H1 (cell line): Measurements from ENCODE around the gene HES2. TPM values are rescaled to one million over a fixed set of nuclear protein-coding genes. Genes with fewer than 3 reads are reported as not detected.

ENCODE experiments used
- ASH2L ChIP-seq: fragments of 200-600, 300-600 bp; sonication (generic); IDR thresholded peaks from one replicate; pipeline ENCODE4 v1.7.1; 2017; ENCODE audit warnings: low read length
- CEBPB ChIP-seq: IDR thresholded peaks from 2 replicates; pipeline ENCODE4 v1.6.1; 2012; ENCODE audit warnings: low read depth, low read length
- CREB1 ChIP-seq: IDR thresholded peaks from 2 replicates; pipeline ENCODE4 v1.6.1; 2012; ENCODE audit warnings: inconsistent platforms
- EP300 ChIP-seq, 2 experiments: IDR thresholded peaks; 1 replicate in 1 of 2; 2 replicates in 1 of 2; pipeline ENCODE4 v1.6.1; 2011 to 2012; ENCODE audit warnings: low read depth in 2 of 2, low read length in 2 of 2, mild to moderate bottlenecking in 2 of 2, borderline replicate concordance in 1 of 2, inconsistent platforms in 1 of 2, moderate library complexity in 1 of 2
- EZH2 ChIP-seq: fragments of 200-600 bp; sonication (generic); IDR thresholded peaks from 2 replicates; pipeline ENCODE4 v1.7.1; 2012; ENCODE audit warnings: low read depth, mild to moderate bottlenecking, moderate library complexity, low read length, inconsistent platforms; ENCODE audit not compliant: severe bottlenecking
- FOSL1 ChIP-seq: IDR thresholded peaks from 2 replicates; pipeline ENCODE4 v1.6.1; 2011; ENCODE audit warnings: mild to moderate bottlenecking, low read depth, low read length, moderate library complexity; ENCODE audit not compliant: insufficient read depth
- JUN ChIP-seq: IDR thresholded peaks from 2 replicates; pipeline ENCODE4 v1.6.1; 2011; ENCODE audit warnings: low read depth, mild to moderate bottlenecking, improper control_type of control experiment, low read length
- KDM4A ChIP-seq: IDR thresholded peaks from one replicate; pipeline ENCODE4 v1.7.1; 2012; ENCODE audit warnings: low read depth, mild to moderate bottlenecking, moderate library complexity, low read length, inconsistent platforms; ENCODE audit not compliant: severe bottlenecking
- RFX5 ChIP-seq: IDR thresholded peaks from 2 replicates; pipeline ENCODE4 v1.6.1; 2011; ENCODE audit warnings: low read depth, low read length, improper control_type of control experiment, borderline replicate concordance
- polyA plus RNA-seq, 7 experiments: library from polyadenylated mRNA; depleted of rRNA in 3 of 7; stranded (reverse) in 5 of 7; unstranded in 2 of 7; fragments of >200 nt in 5 of 7; fragments of 200-250 nt in 2 of 7; gene quantifications; 1 replicate in 5 of 7; 2 replicates in 1 of 7; 4 replicates in 1 of 7; pipeline versions ENCODE4 v1.2.1 to v1.2.3, GENCODE V29; 2011 to 2013; ENCODE audit warnings: missing spikeins in 2 of 7, mixed read lengths in 2 of 7
- total RNA-seq: library from RNA; stranded (reverse); fragmentation: NEBNext Ultra II Directional; extraction: Animal tissue kit (Norgen Biotek cat#: 25700); gene quantifications from 2 replicates; pipeline ENCODE4 v1.2.1, GENCODE V29; 2021
- TF ChIP-seq, protein P1 (sequence below): fragments of 300-600 bp; sonication (generic); IDR thresholded peaks from 2 replicates; pipeline ENCODE4 v1.7.1; 2012; ENCODE audit warnings: low read length, moderate library complexity, mild to moderate bottlenecking, inconsistent platforms; ENCODE audit not compliant: insufficient replicate concordance

The HES2 gene
- total and polyA plus RNA-seq, 2 of the 8 experiments (the other 6 are each of a cell fraction or from before 2014, with no cell fraction given), result 0.15 to 0.53 TPM

DNA sequence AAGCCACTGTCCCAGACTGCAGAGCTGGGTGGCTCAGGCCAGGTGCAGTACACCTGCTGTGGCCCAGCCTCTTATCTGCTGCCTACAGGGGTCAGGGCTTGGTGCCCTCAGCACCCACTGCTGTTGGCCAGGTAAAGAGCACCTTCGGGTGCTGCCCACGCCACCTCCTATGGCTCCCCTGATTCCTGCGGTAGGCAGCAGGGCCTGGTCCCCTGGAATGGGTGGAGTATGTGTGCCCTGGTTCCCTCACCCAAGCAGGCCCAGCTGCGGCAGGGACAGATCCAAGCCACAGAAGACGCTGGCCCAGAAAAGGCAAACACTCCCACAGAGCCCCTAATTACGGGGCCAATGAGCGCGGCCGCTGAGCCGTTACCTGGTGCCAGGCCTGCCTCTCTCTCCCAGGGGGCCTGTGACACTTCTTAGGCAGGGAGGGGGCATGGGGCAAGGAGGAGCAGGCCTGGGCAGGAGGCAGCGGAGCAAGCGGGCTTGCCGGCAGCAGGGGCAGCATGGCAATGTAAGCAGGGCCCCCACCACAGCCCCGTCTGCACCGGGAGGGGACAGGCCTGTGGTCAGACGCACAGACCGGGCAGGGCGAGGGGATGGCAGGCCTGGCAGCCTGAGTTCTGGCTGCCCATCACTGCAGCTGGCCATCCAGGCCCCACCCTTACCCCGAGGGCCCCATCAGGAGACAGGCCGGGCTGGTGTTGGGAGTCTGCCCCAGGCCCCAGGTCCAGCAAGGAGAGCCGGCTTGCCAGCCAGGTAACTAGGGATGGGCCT lies 23.8 kb upstream of the HES2 start (continued):
- TF ChIP-seq, protein P1, sequence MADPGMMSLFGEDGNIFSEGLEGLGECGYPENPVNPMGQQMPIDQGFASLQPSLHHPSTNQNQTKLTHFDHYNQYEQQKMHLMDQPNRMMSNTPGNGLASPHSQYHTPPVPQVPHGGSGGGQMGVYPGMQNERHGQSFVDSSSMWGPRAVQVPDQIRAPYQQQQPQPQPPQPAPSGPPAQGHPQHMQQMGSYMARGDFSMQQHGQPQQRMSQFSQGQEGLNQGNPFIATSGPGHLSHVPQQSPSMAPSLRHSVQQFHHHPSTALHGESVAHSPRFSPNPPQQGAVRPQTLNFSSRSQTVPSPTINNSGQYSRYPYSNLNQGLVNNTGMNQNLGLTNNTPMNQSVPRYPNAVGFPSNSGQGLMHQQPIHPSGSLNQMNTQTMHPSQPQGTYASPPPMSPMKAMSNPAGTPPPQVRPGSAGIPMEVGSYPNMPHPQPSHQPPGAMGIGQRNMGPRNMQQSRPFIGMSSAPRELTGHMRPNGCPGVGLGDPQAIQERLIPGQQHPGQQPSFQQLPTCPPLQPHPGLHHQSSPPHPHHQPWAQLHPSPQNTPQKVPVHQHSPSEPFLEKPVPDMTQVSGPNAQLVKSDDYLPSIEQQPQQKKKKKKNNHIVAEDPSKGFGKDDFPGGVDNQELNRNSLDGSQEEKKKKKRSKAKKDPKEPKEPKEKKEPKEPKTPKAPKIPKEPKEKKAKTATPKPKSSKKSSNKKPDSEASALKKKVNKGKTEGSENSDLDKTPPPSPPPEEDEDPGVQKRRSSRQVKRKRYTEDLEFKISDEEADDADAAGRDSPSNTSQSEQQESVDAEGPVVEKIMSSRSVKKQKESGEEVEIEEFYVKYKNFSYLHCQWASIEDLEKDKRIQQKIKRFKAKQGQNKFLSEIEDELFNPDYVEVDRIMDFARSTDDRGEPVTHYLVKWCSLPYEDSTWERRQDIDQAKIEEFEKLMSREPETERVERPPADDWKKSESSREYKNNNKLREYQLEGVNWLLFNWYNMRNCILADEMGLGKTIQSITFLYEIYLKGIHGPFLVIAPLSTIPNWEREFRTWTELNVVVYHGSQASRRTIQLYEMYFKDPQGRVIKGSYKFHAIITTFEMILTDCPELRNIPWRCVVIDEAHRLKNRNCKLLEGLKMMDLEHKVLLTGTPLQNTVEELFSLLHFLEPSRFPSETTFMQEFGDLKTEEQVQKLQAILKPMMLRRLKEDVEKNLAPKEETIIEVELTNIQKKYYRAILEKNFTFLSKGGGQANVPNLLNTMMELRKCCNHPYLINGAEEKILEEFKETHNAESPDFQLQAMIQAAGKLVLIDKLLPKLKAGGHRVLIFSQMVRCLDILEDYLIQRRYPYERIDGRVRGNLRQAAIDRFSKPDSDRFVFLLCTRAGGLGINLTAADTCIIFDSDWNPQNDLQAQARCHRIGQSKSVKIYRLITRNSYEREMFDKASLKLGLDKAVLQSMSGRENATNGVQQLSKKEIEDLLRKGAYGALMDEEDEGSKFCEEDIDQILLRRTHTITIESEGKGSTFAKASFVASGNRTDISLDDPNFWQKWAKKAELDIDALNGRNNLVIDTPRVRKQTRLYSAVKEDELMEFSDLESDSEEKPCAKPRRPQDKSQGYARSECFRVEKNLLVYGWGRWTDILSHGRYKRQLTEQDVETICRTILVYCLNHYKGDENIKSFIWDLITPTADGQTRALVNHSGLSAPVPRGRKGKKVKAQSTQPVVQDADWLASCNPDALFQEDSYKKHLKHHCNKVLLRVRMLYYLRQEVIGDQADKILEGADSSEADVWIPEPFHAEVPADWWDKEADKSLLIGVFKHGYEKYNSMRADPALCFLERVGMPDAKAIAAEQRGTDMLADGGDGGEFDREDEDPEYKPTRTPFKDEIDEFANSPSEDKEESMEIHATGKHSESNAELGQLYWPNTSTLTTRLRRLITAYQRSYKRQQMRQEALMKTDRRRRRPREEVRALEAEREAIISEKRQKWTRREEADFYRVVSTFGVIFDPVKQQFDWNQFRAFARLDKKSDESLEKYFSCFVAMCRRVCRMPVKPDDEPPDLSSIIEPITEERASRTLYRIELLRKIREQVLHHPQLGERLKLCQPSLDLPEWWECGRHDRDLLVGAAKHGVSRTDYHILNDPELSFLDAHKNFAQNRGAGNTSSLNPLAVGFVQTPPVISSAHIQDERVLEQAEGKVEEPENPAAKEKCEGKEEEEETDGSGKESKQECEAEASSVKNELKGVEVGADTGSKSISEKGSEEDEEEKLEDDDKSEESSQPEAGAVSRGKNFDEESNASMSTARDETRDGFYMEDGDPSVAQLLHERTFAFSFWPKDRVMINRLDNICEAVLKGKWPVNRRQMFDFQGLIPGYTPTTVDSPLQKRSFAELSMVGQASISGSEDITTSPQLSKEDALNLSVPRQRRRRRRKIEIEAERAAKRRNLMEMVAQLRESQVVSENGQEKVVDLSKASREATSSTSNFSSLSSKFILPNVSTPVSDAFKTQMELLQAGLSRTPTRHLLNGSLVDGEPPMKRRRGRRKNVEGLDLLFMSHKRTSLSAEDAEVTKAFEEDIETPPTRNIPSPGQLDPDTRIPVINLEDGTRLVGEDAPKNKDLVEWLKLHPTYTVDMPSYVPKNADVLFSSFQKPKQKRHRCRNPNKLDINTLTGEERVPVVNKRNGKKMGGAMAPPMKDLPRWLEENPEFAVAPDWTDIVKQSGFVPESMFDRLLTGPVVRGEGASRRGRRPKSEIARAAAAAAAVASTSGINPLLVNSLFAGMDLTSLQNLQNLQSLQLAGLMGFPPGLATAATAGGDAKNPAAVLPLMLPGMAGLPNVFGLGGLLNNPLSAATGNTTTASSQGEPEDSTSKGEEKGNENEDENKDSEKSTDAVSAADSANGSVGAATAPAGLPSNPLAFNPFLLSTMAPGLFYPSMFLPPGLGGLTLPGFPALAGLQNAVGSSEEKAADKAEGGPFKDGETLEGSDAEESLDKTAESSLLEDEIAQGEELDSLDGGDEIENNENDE, result no peak
- TF ChIP-seq CEBPB, result no peak
- no peak for TF ChIP-seq JUN
- no peak for TF ChIP-seq EP300 (IDR thresholded peaks at IDR 0.05; ENCODE audit: borderline replicate concordance in 1 of 2, low read depth in 2 of 2, low read length in 2 of 2)
- no peak for TF ChIP-seq EZH2
- TF ChIP-seq ASH2L, result no peak
- TF ChIP-seq RFX5, result no peak
- TF ChIP-seq KDM4A, result no peak
- no peak for TF ChIP-seq FOSL1
- TF ChIP-seq CREB1, result no peak
